OCI-LY1 (cell line): ENCODE measurements around the gene CARS2.

Experiments used
- EZH2 ChIP-seq: fragments of 200-600 bp; sonication (generic), shearing (Covaris generic); IDR thresholded peaks from 2 replicates; pipeline ENCODE4 v1.8.0; 2017; ENCODE audit warnings: borderline replicate concordance, mixed run types, mild to moderate bottlenecking, antibody characterized with exemption, low read length, moderate library complexity, mixed read lengths
- TF ChIP-seq, protein P1 (sequence below): fragments of 200-600 bp; sonication (generic), shearing (Covaris generic); IDR thresholded peaks from 2 replicates; pipeline ENCODE4 v1.5.1; 2017; ENCODE audit warnings: mild to moderate bottlenecking, antibody characterized with exemption, low read length, moderate library complexity, mixed read lengths

DNA sequence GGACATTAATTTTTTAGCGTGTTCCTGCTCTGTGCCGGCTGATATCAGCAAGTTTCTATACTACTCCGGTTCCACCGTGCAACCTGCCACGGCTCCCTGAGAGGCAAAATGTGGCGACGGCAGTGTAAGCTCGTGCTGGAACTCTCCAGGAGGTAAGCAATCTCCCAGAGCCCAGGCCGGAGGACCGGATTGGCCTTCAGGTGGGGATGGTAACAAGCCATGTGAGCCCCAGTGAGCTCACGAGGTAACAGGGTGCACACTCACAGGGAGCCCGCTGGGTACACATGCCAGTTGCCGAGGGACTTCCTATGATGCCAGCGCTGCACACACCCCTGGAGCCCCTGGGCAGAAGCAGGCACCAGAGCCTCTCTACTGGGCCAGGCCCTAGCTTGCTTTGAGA is 52.1 kb downstream of the CARS2 start:
- TF ChIP-seq, protein P1, sequence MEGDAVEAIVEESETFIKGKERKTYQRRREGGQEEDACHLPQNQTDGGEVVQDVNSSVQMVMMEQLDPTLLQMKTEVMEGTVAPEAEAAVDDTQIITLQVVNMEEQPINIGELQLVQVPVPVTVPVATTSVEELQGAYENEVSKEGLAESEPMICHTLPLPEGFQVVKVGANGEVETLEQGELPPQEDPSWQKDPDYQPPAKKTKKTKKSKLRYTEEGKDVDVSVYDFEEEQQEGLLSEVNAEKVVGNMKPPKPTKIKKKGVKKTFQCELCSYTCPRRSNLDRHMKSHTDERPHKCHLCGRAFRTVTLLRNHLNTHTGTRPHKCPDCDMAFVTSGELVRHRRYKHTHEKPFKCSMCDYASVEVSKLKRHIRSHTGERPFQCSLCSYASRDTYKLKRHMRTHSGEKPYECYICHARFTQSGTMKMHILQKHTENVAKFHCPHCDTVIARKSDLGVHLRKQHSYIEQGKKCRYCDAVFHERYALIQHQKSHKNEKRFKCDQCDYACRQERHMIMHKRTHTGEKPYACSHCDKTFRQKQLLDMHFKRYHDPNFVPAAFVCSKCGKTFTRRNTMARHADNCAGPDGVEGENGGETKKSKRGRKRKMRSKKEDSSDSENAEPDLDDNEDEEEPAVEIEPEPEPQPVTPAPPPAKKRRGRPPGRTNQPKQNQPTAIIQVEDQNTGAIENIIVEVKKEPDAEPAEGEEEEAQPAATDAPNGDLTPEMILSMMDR, result no peak
- TF ChIP-seq EZH2, result no peak
